GM12865 (cell line): ENCODE results near the gene RFTN1.

ENCODE experiments used
- DNase-seq: peaks from one replicate; pipeline ENCODE4 v3.0.0; 2010; ENCODE audit warnings: low read depth
- H3K4me3 ChIP-seq: 2 replicates; pipeline ENCODE4 v1.5.1; 2011; ENCODE audit warnings: mild to moderate bottlenecking, low read depth, low read length, control low read depth
- CTCF ChIP-seq: IDR thresholded peaks from 2 replicates; pipeline ENCODE4 v1.5.1; 2011; ENCODE audit warnings: low read length, control low read depth, low read depth, inconsistent platforms; ENCODE audit not compliant: insufficient read depth; ENCODE audit errors: missing control alignments

The RFTN1 gene

DNA sequence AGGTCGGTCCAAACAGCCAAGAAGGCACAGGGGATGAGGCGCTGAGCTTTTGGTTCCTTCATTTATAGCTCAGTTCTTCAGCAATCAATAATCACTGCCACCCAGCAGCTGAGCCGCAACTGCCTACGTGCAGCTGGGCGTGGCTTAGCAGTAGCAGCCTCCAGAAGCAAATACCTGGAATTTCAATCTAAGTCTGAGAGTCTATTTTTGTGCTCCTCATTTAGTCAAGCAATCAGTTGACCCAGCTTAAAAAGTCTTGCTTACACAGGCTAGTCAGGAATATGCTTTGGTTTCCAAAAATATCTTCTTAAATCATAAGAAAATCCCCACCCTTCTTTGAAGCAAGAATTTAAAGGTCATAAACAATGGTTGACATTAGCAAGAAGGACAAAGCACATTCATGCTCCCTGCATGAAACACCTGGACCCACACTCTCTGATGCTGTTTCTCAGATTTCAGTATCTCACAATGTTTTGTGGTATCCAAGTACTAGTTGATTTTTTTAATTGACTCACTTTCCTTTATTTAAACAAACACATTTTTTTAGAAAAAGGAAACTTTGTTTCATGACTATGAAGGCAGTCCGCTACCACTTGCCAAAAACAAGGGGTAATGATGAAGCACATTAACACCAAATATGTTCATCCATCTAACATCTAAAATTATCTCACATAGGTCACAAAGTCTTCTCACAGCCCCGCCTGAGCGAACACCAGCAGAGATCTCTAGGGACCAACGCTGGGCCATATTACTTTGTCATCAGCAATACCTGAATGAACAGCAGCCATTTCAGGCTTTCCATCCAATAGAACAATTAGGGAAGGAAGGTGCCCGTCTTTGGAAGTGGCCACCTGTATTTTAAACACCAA lies 142.4 kb downstream of the RFTN1 start:
- DNase-seq = peak; percentile 45
- TF ChIP-seq CTCF = no peak
- no peak overlapping the region for H3K4me3 ChIP-seq

GRCh38 chr3:16370503-16370871 lies 143.0 kb downstream of the RFTN1 start:
- TF ChIP-seq CTCF = no peak
- H3K4me3 ChIP-seq = no peak overlapping the region
- DNase-seq = no peak

- DNase-seq = no peak
- H3K4me3 ChIP-seq = no peak overlapping the region
- TF ChIP-seq CTCF = no peak
Observed at GRCh38 chr3:16369885-16370284, 143.6 kb downstream of the RFTN1 start.

DNA sequence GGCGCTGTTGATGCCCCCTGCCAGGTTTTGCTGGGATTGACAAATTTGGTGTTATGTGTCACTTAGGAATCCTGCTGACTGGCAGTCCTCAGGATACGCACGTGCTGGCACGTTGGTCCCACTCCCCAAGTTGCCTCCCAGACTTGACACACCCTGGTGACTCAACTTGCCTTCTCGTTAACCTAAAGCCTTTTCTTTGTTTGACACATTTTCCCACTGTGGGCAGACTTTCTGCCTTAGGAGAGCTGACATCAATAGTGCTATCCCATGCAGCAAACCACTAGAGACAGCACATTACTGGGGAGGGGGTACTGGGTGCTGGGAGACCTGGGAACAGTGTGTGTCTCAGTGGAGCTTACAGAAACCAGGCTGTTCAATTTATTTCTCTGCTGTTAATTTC lies 144.2 kb downstream of the RFTN1 start:
- no peak for DNase-seq
- no peak for TF ChIP-seq CTCF
- H3K4me3 ChIP-seq = no peak overlapping the region

DNA sequence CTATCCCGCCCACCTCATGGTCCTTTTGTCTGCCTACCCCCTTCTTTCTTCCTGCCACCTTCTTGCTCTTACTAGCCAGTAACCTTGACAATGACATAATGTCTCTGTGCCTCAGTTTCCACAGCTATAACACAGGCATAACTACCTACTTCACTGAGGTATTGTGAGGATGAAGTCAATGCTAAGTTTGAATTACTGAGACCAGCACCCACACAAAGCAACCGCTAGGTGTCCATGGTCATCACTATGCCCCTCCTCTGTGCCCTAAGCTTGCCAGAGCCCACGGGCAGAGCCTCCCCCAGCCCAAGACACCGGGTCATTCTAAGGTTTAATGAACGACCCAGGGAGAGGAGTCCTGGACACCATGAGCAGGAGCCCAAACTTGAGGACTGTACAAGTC lies 146.9 kb downstream of the RFTN1 start:
- TF ChIP-seq CTCF = no peak
- DNase-seq = no peak
- H3K4me3 ChIP-seq = no peak overlapping the region

GRCh38 chr3:16365491-16366128 lies 147.9 kb downstream of the RFTN1 start:
- no peak for TF ChIP-seq CTCF
- no peak overlapping the region for H3K4me3 ChIP-seq
- DNase-seq = no peak
